Uterus (tissue), 4 donors: ENCODE data around the gene ABCA2. TPM values are rescaled to one million over a fixed set of nuclear protein-coding genes. Genes with fewer than 3 reads are reported as not detected.

Experiments
- DNase-seq, 2 donors: peaks; one replicate each; pipeline ENCODE4 v3.0.0-alpha.2; 2019 to 2020
- H3K27ac ChIP-seq, 2 donors: fragments of 200-600 bp; sonication (generic); 1 replicate in 1 of 2; 2 replicates in 1 of 2; pipeline ENCODE4 v1.5.1; 2016 to 2018
- H3K27me3 ChIP-seq, 2 donors: fragments of 200-600 bp; sonication (generic); one replicate each; pipeline ENCODE4 v1.5.1; 2018 to 2019; ENCODE audit warnings: control low read depth in 1 of 2
- H3K36me3 ChIP-seq, 2 donors: fragments of 200-600 bp; sonication (generic); one replicate each; pipeline ENCODE4 v1.5.1; 2019; ENCODE audit warnings: control low read depth in 1 of 2
- H3K4me1 ChIP-seq, 2 donors: fragments of 200-600 bp; sonication (generic); one replicate each; pipeline ENCODE4 v1.5.1; 2018 to 2019; ENCODE audit warnings: control low read depth in 1 of 2
- H3K4me3 ChIP-seq, 2 donors: fragments of 200-600 bp; sonication (generic); 1 replicate in 1 of 2; 2 replicates in 1 of 2; pipeline ENCODE4 v1.5.1; 2018 to 2019; ENCODE audit warnings: mild to moderate bottlenecking in 1 of 2
- H3K9me3 ChIP-seq, 2 donors: fragments of 200-600 bp; sonication (generic); one replicate each; pipeline ENCODE4 v1.5.1; 2019; ENCODE audit warnings: control low read depth in 1 of 2
- POLR2A ChIP-seq, 2 donors: fragments of 450-650 bp; IDR thresholded peaks; one replicate each; pipeline ENCODE4 v1.6.1; 2016; ENCODE audit warnings: antibody characterized with exemption in 2 of 2, mild to moderate bottlenecking in 1 of 2, moderate library complexity in 1 of 2
- intact Hi-C: fragments of 100-400 bp; cut with DNase I; formaldehyde crosslinking; loops from one replicate; pipeline ENCODE4 v1.15.1; 2023; ENCODE audit warnings: low total_unique reads
- total RNA-seq, 4 donors: library from RNA; depleted of rRNA in 3 of 4; stranded (reverse); fragments of >200 nt in 3 of 4; gene quantifications; one replicate each; pipeline versions ENCODE4 v1.1.0 to v1.2.4, GENCODE V29; 2014 to 2023
- TF ChIP-seq, protein P1 (sequence below), 4 experiments: fragments of 200-600 bp in 2 of 4; fragments of 450-650 bp in 2 of 4; sonication (generic) in 2 of 4; IDR thresholded peaks; one replicate each; pipeline ENCODE4 v1.5.1; 2016 to 2019; ENCODE audit warnings: antibody characterized with exemption in 4 of 4, mild to moderate bottlenecking in 2 of 4, moderate library complexity in 1 of 4
- donor health status: DM: yes; HTN: yes; CAD: no.

Gene ABCA2
- total RNA-seq, 4 donors from 2014 or later = 24.8 to 36.9 (median 26.1) TPM

DNA sequence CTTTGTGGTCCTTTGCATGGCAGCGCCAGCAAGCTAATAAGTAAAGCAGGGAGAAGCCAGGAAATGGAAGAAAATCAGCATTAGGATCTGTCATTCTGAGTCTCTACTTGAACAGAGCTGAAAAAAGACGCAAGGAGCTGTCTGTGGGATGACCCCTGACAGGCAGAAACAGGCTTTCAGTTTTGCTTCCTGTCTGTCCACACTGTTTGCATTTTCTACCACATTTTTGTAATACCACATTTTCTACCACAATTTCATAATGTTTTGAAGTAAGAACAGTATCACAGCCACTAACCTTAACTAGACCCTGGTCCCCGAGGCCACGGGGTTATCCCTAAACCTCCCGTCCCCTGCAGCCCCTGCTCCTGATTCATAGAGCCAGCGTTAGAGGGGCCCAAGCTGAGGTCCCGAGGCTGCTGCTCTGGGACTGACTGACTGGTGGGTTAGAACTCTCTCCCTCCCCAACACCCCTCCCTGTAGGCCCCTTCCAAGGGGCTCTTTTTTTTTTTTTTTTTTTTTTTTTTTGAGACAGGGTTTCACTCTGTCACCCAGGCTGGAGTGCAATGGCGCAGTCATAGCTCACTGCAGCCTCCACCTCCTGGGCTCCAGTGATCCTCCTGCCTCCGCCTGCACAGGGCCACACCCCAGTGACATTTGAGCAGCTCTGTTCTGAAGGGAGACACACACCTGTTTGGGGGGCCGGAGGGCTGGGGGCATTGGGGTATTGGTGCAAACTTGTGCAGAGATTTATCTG is 27.7 kb downstream of the ABCA2 start:
- H3K27me3 ChIP-seq = no peaks in the 10 kb centered on the region
- DNase-seq = no peak
- intact Hi-C loops = no loop called here
- H3K4me1 ChIP-seq = peaks cover 0 to 13% of the 10 kb centered on the region in 2 donors
- no peaks in the 10 kb centered on the region for H3K36me3 ChIP-seq
- no peak overlapping the region for H3K4me3 ChIP-seq
- H3K27ac ChIP-seq = no peak overlapping the region
- H3K9me3 ChIP-seq = no peaks in the 10 kb centered on the region
- TF ChIP-seq POLR2A (IDR thresholded peaks at IDR 0.05) = no peak
- TF ChIP-seq, protein P1, sequence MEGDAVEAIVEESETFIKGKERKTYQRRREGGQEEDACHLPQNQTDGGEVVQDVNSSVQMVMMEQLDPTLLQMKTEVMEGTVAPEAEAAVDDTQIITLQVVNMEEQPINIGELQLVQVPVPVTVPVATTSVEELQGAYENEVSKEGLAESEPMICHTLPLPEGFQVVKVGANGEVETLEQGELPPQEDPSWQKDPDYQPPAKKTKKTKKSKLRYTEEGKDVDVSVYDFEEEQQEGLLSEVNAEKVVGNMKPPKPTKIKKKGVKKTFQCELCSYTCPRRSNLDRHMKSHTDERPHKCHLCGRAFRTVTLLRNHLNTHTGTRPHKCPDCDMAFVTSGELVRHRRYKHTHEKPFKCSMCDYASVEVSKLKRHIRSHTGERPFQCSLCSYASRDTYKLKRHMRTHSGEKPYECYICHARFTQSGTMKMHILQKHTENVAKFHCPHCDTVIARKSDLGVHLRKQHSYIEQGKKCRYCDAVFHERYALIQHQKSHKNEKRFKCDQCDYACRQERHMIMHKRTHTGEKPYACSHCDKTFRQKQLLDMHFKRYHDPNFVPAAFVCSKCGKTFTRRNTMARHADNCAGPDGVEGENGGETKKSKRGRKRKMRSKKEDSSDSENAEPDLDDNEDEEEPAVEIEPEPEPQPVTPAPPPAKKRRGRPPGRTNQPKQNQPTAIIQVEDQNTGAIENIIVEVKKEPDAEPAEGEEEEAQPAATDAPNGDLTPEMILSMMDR (IDR thresholded peaks at IDR 0.05) = no peak

DNA sequence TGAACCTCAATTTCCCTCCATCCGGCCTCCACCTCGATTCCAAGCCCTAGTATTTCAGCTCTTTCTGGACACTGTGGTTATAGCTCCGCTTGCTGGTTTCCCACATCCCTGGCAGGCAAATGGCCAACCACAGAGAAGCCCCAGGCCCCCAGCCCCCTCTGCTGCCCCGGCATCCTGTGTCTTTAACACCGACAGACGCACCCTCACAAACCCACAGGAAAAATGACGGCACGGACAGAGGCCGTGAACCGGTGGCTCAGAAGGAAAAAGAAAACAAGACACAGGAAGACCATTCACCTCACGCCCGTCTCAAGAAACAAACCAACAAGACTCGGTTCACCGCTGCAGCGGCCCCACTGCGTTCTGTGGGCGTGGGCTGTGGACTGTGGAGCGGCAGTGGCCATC is 30.2 kb downstream of the ABCA2 start:
- intact Hi-C loops = no loop called here
- no peaks in the 10 kb centered on the region for H3K9me3 ChIP-seq
- H3K27ac ChIP-seq = no peak overlapping the region
- DNase-seq = no peak
- peaks cover 0 to 16% of the 10 kb centered on the region in 2 donors for H3K4me1 ChIP-seq
- no peaks in the 10 kb centered on the region for H3K27me3 ChIP-seq
- TF ChIP-seq POLR2A (IDR thresholded peaks at IDR 0.05) = no peak
- TF ChIP-seq, protein P1 (IDR thresholded peaks at IDR 0.05) = no peak
- H3K4me3 ChIP-seq = no peak overlapping the region
- no peaks in the 10 kb centered on the region for H3K36me3 ChIP-seq

DNA sequence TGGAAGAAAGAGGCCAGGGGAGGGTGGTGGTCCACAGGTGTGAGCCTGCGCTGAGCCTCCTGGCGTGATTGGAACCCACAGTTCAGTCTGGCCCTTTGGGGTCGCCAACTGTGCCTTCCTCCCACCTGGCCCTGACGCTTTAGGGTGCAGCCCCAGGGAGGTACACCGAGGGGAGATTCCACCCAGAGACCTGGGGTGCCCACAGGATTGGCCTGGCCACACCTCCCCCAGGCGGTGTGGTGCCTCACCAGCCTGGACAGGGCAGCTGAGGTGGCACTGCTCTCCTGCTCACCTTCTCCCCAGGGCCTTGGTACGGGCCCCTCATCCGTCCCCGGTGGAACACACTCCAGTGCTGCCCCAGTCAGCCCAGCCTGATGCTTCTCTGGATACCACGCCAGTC is 30.7 kb downstream of the ABCA2 start:
- no peak overlapping the region for H3K4me3 ChIP-seq
- H3K4me1 ChIP-seq = peaks cover 0 to 19% of the 10 kb centered on the region in 2 donors
- no peak for TF ChIP-seq POLR2A (IDR thresholded peaks at IDR 0.05)
- TF ChIP-seq, protein P1 (IDR thresholded peaks at IDR 0.05) = no peak
- DNase-seq = no peak
- H3K27ac ChIP-seq = no peak overlapping the region
- no peaks in the 10 kb centered on the region for H3K27me3 ChIP-seq
- no peaks in the 10 kb centered on the region for H3K9me3 ChIP-seq
- H3K36me3 ChIP-seq = no peaks in the 10 kb centered on the region
- intact Hi-C loops = no loop called here

DNA sequence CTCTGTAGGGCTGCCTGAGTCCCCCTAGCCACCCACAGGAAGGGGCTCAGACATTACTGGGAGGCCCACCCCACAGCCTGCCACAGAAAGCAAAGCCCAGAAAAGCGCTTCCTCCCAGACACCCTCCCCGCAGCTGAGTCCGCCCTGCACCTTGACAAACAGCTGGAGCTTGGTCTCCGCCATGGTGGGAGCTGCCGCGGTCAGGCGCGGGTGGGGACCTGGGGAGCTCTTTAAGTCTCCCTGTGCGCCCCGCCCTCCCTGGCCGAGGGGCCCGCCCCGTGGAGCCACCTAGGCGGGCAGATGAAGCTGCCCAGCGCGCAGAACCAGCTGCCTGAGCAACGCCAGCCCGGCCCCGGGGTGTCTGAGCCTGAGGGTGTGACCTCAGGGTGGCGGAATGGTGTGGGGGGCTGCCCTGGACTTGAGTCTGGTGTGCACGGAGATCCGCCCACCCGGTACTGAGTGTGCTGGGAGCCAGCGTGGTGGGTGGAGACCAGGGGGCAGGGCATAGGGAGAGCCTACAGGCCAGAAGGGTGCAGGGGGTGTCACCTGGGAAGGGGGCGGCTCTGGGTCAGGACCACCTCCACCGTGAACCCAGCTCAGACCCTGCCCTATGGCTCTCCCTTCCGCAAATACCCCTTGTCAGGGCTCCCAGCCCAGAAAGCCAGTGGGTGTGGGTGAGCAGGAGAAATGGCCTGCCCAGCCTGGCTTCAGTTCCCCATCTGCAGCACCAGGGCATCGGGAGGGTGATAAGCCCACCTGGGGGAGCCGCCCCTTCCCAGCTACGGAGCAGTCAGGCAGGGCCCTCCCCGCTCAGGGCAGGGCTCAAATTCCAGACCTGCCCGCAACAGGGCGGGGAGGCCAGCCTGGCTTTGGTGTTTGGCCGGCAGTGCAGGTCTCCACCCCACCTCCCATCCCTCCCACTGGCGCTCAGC is 31.4 kb downstream of the ABCA2 start, which contains the start of gene CLIC3:
TSS of gene CLIC3 (minus strand) at position 208 of the 932 bp plus-strand sequence. CDS start at position 183, 25 bp downstream.
- Histone ChIP-seq H3K4me1 (peaks cover 0 to 19% of the 10 kb centered on the region in 2 donors), H3K4me3 (no peak within 1 kb of the TSS), H3K27me3 (no peaks in the 10 kb centered on the region), H3K36me3 (no peaks in the 10 kb centered on the region), H3K9me3 (no peaks in the 10 kb centered on the region), H3K27ac (no peak within 1 kb of the TSS)
- DNase-seq = no peak
- TF ChIP-seq, protein P1 (IDR thresholded peaks at IDR 0.05) = no peak
- no peak for TF ChIP-seq POLR2A (IDR thresholded peaks at IDR 0.05)
- intact Hi-C loops = no loop called here
